Pancreas (tissue), 10 donors: ENCODE results near the gene TMEM40. TPM values are rescaled to one million over a fixed set of nuclear protein-coding genes. Genes with fewer than 3 reads are reported as not detected.
A peak's percentile ranks its signal among the peaks of the same experiment; 100 is the strongest.
"Not testable (repeated sequence)": the region's sequence is repeated elsewhere in the genome, so short reads cannot be mapped to it uniquely, and the experiment has no call there.

Source experiments
- ATAC-seq, 4 donors: fragments of 200-7000 bp; cut with Tn5 transposase; one replicate each; pipeline versions ENCODE4 v1.8.0 to v1.9.1; 2020; ENCODE audit warnings: mild to moderate bottlenecking in 4 of 4, moderate library complexity in 4 of 4
- DNase-seq, 6 donors: peaks; one replicate each; pipeline ENCODE4 v3.0.0-alpha.2; 2020
- FAIRE-seq: peaks from 2 replicates; lab custom pipeline; 2012; peaks lifted over from hg19 to GRCh38; lab: Jason Lieb, UNC
- H3K27ac ChIP-seq, 4 donors: fragments of 200-600 bp; sonication (generic); 1 replicate in 3 of 4; 2 replicates in 1 of 4; pipeline versions ENCODE4 v1.5.0 to v1.8.0; 2020
- H3K27me3 ChIP-seq, 4 donors: fragments of 200-600 bp; one replicate each; pipeline ENCODE4 v1.8.0; 2021
- H3K36me3 ChIP-seq, 3 donors: fragments of 200-600 bp; sonication (generic) in 1 of 3; one replicate each; pipeline versions ENCODE4 v1.5.0 to v1.8.0; 2020 to 2021
- H3K4me1 ChIP-seq, 3 donors: fragments of 200-600 bp; one replicate each; pipeline ENCODE4 v1.8.0; 2021
- H3K4me3 ChIP-seq, 4 donors: fragments of 200-600 bp; sonication (generic) in 2 of 4; one replicate each; pipeline versions ENCODE4 v1.5.0 to v1.8.0; 2020 to 2021
- H3K9me3 ChIP-seq, 4 donors: fragments of 200-600 bp; one replicate each; pipeline ENCODE4 v1.8.0; 2021
- CTCF ChIP-seq, 4 donors: fragments of 200-600 bp; sonication (generic) in 3 of 4; IDR thresholded peaks; one replicate each; pipeline versions ENCODE4 v1.5.0 to v1.8.0; 2021; ENCODE audit warnings: antibody characterized with exemption in 4 of 4
- WGBS, 2 donors: extraction: QIAGEN DNeasy Blood & Tissue Kit; methylation state at CpG; one replicate each; pipeline ENCODE4 v1.1.7; 2013; 5-methylcytosine and 5-hydroxymethylcytosine counted together
- intact Hi-C, 3 donors: fragments of 100-400 bp; cut with DNase I; formaldehyde crosslinking; loops; one replicate each; pipeline versions ENCODE4 v1.11.1 to v1.14.2; 2022
- polyA plus RNA-seq, 2 donors: library from polyadenylated mRNA; stranded (reverse); fragments of 200-250 nt; gene quantifications; one replicate each; pipeline ENCODE4 v1.2.3, GENCODE V29; 2013
- total RNA-seq, 6 donors: library from RNA; stranded (reverse); fragmentation: NEBNext Ultra II Directional in 4 of 6; extraction: Animal tissue kit (Norgen Biotek cat#: 25700) in 4 of 6; gene quantifications; one replicate each; pipeline versions ENCODE4 v1.2.1 to v1.2.4, GENCODE V29; 2021 to 2023
- donor health status: healthy with polysubstance abuse.
- donor health status: DM: no; HTN: no; CAD: no; lungs with moderate emphysema.
- donor health status: DM: no; HTN: no; CAD: no.
- donor health status: control.
- donor health status: control.
- donor health status: Bipolar disorder and iron deficiency.
- donor health status: DM: yes; HTN: yes; CAD: no.
- donor health status: DM: no; HTN: no; CAD: no.
- donor health status: DM: no; HTN: no; CAD: no.
- donor health status: DM: yes; HTN: yes; CAD: no.

Gene TMEM40
- total and polyA plus RNA-seq, 8 donors, result 0.38 TPM; not detected in 7

- H3K27me3 ChIP-seq, result no peaks in the 10 kb centered on the region
- TF ChIP-seq CTCF (IDR thresholded peaks at IDR 0.05), result no peak
- WGBS, 2 donors, result 67 to 69% methylated on average over 14 to 17 of the region's 17 CpGs
- H3K9me3 ChIP-seq, result no peaks in the 10 kb centered on the region
- FAIRE-seq, result no peak
- DNase-seq, result no peak
- intact Hi-C loops, result no loop called here
- no peaks in the 10 kb centered on the region for H3K36me3 ChIP-seq
- H3K4me3 ChIP-seq, result no peak overlapping the region
- ATAC-seq, result peak in 1 of 4 donors; percentile 4
- H3K4me1 ChIP-seq, result peaks cover 0 to 8% (median 0%) of the 10 kb centered on the region in 3 donors
- H3K27ac ChIP-seq, result no peak overlapping the region
Measured at GRCh38 chr3:12797124-12797891, 38.2 kb upstream of the TMEM40 start.

- WGBS, 2 donors, result 15 to 18% methylated on average over 44 to 60 of the region's 61 CpGs
Measured at GRCh38 chr3:12796171-12797123, 37.4 kb upstream of the TMEM40 start, which contains the start of gene CAND2. TSS of gene CAND2 (plus strand) at chr3:12796680. CDS start at chr3:12796721, 41 bp downstream.

GRCh38 chr3:12793701-12794100, 34.6 kb upstream of the TMEM40 start:
- no peak for TF ChIP-seq CTCF (IDR thresholded peaks at IDR 0.05)
- peaks cover 0 to 8% (median 0%) of the 10 kb centered on the region in 3 donors for H3K4me1 ChIP-seq
- 80 to 88% methylated on average over 5 of the region's 5 CpGs for WGBS, 2 donors
- FAIRE-seq, result no peak
- no peaks in the 10 kb centered on the region for H3K36me3 ChIP-seq
- no peak for DNase-seq
- H3K27me3 ChIP-seq, result no peaks in the 10 kb centered on the region
- no peaks in the 10 kb centered on the region for H3K9me3 ChIP-seq
- ATAC-seq, result no peak
- no peak overlapping the region for H3K27ac ChIP-seq
- H3K4me3 ChIP-seq, result no peak overlapping the region
- intact Hi-C loops, result no loop called here

More at GRCh38 chr3:12796171-12797123, 37.4 kb upstream of the TMEM40 start, which contains the start of gene CAND2:
- peak within 1 kb of the TSS; percentile 18 to 60 (median 45) for H3K4me3 ChIP-seq
- peaks cover 0 to 8% (median 0%) of the 10 kb centered on the region in 3 donors for H3K4me1 ChIP-seq
- H3K27ac ChIP-seq, result peak within 1 kb of the TSS in 3 of 4 donors; percentile 8 to 51 (median 46)
- no peak for FAIRE-seq
- intact Hi-C loops, result no loop called here
- no peaks in the 10 kb centered on the region for H3K36me3 ChIP-seq
- no peaks in the 10 kb centered on the region for H3K9me3 ChIP-seq
- DNase-seq, result peak in 4 of 6 donors; percentile 38 to 79 (median 52)
- no peaks in the 10 kb centered on the region for H3K27me3 ChIP-seq
- TF ChIP-seq CTCF (IDR thresholded peaks at IDR 0.05), result no peak
- ATAC-seq, result peak; percentile 72 to 89 (median 86)

- 75 to 91% methylated on average over 1 of the region's 1 CpG for WGBS, 2 donors
- Histone ChIP-seq H3K9me3 (no peaks in the 10 kb centered on the region), H3K27me3 (no peaks in the 10 kb centered on the region), H3K4me3 (no peak overlapping the region), H3K36me3 (no peaks in the 10 kb centered on the region), H3K27ac (no peak overlapping the region), H3K4me1 (peaks cover 0 to 7% (median 0%) of the 10 kb centered on the region in 3 donors)
- ATAC-seq, result no peak
- no peak for TF ChIP-seq CTCF (IDR thresholded peaks at IDR 0.05)
- DNase-seq, result no peak
- FAIRE-seq, result no peak
- intact Hi-C loops, result no loop called here
Measured at GRCh38 chr3:12791430-12791829, 32.4 kb upstream of the TMEM40 start.

GRCh38 chr3:12787967-12788690, 29.1 kb upstream of the TMEM40 start:
- H3K4me3 ChIP-seq, intact Hi-C loops, ATAC-seq, H3K4me1 ChIP-seq, H3K27ac ChIP-seq, H3K9me3 ChIP-seq, FAIRE-seq, DNase-seq, H3K27me3 ChIP-seq, H3K36me3 ChIP-seq: not testable (repeated sequence)
- 73 to 79% methylated on average over 23 of the region's 23 CpGs for WGBS, 2 donors
